ENCODE data around the gene CEP295NL.
"Not testable (repeated sequence)": the region's sequence is repeated elsewhere in the genome, so short reads cannot be mapped to it uniquely, and the experiment has no call there.

CEP295NL gene

DNA sequence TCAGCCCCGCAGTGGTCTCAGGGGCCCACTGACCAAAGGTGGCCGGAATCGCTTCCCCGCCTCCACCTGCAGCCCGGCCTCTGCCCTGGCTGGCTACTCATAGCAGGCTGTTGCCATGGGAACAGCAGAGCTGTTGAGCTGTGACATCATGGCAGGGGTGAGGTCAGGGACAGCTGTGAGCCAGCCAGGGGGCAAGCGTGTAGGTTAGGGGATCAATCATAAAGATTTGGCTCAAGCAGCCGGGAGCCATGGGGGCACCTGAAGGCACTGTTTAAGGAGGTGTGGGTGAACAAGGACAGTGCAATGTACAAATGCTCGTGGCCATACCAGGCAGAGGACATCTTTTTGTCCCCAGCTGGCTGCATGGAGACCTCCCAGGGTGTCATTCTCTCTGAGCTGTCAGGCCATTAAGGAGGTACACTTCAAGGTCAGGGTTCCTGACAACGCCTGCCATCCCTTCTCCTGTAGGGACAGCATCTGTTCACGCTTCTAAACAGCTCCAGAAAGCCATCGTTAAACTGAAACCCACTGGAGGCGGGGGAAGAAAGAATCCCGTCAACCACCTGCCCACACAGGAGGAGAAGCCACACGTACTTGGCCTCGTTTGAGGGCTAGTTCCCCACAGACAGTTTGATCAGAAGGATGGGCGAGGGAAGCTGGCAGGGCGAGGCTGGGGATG lies at the start of gene CEP295NL:
Gene CEP295NL (minus strand): TSS at position 101 of the 679 bp plus-strand sequence. CDS start 1,373 bp downstream, outside the sequence.
- no peak for DNase-seq

GRCh38 chr17:78952706-78953105 lies 49.7 kb upstream of the CEP295NL start:
- no peak for DNase-seq

GRCh38 chr17:78951967-78952551 lies 49.1 kb upstream of the CEP295NL start:
- no peak for DNase-seq

DNA sequence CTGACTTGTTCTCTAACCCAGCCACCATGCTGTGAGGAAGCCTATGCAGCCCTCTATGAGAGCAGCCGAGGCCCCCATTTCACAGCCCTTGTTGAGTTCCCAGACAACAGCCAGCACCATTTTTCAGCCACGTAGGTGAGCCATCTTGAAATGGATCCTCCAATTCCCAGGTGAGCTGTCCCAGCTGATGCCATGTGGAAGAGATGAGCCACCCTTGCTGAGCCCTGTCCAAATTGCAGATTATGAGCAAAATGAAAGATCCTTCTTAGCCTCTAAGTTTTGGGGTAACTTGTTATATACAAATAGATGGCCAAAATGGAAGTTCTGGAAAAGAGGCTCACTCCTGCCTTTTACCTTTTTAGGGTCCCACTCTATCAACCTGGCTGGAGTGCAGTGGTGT lies 47.9 kb upstream of the CEP295NL start:
- no peak for DNase-seq

DNA sequence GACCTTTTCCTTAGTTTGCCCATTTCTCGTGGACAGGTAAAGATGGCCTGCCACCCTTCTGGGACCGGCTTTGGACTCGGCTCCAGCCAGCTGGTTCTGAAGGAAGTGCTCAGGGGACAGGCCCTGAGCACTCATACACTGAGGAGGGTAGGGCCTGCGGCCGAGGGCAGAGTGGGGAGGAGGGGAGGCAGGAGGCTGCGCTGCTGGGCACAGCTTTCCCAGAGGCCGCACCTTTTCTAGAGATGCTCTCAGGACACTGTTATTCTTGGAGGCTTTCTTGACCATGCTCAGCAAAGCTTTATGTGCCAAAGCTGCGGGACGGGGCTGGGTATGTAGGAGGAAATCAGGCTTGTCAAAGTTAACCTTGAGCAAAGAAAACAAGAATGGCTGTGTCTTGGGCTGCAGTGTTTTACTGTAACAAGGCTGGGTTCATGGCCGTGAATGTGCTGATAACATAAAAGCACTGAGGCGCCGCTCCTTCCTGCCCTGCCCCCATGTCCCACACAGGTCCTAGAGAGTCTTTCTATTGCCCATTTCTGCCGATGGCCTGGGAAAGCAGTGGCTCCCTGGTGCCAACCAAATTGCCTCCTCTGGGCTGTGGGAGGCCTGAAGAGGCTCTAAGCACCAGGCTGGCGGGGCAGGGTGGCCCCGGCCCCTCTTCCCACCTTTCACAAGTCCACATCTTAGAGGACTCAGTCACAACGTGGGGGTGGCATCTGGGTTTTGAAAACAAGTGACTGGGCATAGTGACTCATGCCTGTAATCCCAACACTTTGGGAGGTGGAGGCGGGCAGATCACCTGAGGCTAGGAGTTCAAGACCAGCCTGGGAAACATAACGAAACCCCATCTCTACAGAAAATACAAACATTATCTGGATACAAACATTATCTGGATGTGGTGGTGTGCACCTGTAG lies 44.5 kb upstream of the CEP295NL start:
- DNase-seq = no peak

GRCh38 chr17:78946631-78947030 lies 43.6 kb upstream of the CEP295NL start:
- DNase-seq = no peak

DNA sequence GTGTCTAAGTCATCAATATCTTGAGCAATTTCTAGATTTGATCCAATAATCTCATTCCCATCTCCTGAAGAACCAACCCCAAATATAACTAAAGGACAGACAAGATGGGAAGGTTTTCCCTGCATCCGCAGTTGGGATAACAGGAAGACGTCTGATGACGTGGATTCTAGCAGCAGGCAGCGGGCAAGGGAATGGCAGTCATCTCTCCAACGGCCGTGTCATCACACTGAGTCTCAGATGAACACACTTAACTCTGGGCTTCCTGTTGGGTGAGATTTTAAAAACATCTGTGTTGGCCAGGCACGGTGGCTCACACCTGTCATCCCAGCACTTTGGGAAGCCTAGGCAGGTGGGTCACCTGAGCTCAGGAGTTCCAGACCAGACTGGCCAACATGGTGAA lies 43.1 kb upstream of the CEP295NL start:
- no peak for DNase-seq

DNA sequence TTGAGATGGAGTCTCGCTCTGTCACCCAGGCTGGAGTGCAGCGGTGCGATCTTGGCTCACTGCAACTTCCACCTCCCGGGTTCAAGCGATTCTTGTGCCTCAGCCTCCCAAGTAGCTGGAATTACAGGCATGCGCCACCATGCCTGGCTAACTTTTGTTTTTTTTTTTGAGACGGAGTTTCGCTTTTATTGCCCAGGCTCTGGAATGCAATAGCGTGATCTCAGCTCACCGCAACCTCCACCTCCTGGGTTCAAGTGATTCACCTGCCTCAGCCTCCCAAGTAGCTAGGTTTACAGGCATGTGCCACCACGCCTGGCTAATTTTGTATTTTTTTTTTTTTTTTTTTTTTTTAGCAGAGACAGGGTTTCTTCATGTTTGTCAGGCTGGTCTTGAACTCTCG lies 42.5 kb upstream of the CEP295NL start:
- DNase-seq = not testable (repeated sequence)

DNA sequence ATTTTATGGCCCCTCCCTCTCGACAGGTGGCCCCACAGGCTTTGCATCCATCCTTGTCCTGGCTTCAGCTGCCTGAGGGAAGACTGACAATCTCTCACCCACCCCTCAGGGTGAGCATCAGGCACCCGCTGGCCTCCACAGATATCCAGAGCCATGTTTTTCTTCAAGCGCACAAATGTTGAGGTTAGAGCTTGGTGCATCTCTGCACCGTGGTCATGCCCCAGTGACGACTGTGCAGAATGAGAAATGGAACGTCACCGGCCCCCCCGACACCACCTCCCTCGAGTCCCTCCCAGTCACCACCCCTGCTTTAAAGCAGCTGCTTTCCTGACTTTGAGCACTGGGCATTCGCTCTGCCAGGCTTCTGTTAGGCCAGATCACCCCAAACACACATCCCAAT lies 42.0 kb upstream of the CEP295NL start:
- DNase-seq = no peak

DNA sequence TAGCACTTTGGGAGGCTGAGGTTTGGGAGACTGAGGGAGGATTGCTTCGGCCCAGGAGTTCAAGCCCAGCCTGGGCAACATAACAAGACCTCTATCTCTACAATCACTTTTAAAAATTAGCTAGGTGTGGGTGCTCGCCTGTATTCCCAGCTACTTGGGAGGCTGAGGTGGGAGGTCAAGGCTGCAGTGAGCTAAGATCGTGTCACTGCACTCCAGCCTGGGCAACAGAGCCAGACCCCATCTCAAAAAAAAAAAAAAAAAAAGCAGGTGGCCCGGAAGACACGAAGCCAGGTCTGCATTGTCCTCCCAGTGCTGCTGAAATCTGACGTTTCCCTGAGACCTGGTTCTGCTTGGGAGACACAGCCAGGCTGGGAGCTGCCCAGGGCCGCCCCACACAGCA lies 41.0 kb upstream of the CEP295NL start:
- DNase-seq = no peak

DNA sequence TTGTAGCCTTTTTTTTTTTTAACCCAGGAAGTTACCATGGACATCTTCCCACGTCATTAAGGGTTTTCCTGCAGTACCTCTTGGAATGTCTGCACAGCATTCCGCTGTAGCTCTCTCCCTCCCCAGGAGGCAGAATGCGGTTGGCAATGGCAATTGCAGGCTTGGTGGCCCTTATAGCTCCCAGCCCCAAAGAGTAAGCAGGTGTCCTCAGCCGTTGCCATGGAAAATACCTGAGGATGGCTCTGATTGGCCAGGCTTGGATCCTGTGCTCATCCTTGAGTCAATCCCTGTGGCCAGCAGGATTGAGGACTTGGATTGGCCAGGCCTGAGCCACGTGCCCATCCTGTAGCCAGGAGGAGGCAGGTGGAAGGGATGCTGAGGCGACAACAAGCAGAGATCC lies 37.7 kb upstream of the CEP295NL start:
- no peak for DNase-seq

GRCh38 chr17:78940258-78940657 lies 37.3 kb upstream of the CEP295NL start:
- no peak for DNase-seq

- DNase-seq = no peak
These were observed 36.6 kb upstream of the CEP295NL start for GRCh38 chr17:78939615-78940014.

DNA sequence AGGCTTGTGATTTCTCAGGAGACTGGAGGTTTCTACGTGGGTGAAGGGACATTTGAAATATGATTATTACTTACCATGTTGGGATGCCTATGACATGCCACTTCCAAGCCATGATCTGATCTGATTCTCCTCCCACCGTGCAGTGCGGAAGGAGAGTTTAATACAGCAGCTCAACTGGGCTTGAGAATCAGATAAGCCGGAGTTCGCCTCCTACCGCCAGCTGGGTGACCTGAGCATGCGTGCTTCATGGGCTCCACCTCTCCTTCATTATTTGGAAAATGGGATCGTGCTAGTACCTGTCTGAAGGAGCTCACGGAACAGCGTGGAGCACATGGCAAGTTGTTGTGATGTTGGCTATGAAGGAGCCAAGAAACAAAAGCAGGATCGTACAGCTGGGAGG lies 34.6 kb upstream of the CEP295NL start:
- DNase-seq = no peak

DNA sequence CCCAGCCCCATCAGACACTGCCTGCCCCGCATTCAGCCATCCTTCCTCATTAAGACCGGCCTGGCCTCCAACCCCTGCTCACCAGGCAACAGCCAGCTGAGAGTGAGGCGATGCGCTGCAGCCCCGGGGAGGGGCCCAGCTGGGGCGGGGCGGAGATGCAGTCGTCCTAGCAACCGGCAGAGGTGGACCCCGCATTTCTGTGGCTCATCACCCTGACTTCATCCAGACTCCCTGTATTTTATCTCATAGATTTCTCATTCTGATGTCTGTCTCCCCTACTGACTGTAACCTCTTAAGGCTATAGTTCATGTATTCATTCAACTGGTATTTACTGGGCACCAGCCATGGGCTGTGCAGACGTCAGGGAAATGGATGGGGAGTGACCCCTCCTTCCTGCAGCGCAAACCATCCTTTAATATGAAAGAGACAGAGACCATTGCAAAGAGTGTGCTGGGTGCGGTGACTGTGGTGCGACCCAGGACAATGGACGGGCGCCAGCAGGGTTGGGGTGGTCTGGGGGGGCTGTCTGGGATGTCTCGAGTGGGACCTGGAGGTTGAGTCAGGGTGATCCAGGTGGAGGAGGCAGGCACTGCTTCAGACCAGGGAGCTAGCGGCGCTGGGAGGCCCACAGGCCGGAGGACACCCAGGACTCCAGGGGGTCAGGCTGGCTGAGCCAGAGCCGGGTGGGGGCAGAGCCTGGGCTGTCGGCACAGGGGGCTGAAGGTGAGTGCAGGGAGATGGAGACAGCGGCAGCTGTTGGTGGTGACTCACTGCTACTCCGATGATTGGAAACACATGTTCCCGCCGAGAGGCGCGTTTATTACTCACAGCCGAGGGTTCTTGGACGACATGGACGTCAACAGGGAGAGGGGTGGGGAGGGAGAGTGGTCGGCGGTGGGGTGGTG lies 32.7 kb upstream of the CEP295NL start:
- no peak for DNase-seq

- no peak for DNase-seq
These were observed 31.8 kb upstream of the CEP295NL start for GRCh38 chr17:78934681-78935418.

DNA sequence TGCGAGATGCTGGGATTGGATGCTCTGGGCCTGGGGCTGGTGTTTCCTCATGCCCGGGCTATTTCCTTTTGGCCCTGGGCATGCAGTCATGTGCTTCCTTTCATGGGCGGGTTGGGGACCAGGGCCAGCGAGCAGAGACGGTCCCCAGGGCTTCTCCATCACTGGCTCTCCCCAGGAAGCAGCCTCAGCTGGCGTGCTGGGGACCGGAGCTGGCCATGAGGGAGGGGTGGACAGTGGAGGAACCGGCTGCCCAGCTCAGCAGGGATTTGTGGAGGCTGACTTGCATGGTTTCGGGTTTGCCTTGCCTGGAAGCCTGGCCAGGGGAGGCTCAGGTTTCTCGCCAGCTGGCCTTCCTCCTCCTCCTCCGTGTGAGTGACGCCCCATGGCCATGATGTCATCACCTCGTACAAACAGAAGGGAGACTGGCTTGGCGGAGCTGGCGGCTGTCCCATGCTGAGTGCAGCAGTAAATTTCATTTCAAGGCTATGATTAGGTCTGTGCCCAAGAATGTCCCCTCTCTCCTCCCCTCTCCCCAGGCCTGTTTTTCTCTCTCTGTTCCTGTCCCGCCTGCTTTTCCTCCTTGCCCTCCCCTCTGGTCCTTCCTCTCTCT lies 31.1 kb upstream of the CEP295NL start:
- DNase-seq = no peak

- no peak for DNase-seq
These were observed 30.3 kb upstream of the CEP295NL start for GRCh38 chr17:78933025-78933958.

DNA sequence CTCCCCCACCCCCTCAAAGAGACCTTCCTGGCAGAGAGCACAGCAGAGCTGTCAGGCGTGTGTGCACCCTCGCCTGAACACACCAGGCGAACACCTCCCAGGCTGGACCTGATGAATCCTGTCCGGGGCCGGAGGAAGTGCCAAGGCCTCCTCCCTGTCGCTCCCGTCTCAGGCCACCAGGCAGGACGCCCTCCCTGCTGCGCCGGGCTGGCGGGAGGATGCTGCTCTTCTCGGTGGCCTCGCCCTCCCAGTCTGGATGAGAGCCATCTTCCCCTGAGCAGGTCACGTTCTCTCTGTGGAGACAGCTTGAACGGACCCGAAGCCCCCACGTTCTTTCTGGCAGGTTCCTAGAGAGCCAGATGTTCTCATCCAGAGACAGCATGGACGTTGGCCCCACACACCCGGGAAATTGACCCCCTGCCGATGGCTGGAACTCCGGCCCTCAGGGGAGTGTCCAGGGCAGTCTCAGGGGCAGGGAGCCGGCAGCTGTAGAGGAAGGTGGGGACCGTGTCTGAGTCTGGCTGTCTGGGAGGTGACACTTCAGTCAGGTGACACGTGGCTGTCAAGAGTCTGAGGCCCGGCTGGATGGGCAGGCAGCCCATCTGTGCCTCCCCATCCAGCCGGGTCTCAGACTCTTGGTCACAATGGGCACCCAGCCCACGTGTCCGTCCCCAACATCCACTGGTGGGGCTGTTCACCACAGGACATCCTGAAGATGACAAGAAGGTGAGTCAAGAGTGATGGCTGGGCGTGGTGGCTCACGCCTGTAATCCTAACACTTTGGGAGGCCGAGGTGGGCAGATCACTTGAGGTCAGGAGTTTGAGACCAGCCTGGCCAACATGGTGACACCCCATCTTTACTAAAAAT lies 27.1 kb upstream of the CEP295NL start:
- DNase-seq = no peak

Measured in NCI-H1930 (cell line).